Astrocyte (in vitro differentiated cells and primary cell): ENCODE data around the gene ATOSA. TPM values are rescaled to one million over a fixed set of nuclear protein-coding genes. Genes with fewer than 3 reads are reported as not detected.

Source experiments
- DNase-seq: peaks from one replicate; pipeline ENCODE4 v3.0.0-alpha.2; 2010; ENCODE audit warnings: low read depth
- FAIRE-seq: peaks from 2 replicates; lab custom pipeline; 2011; peaks lifted over from hg19 to GRCh38; lab: Jason Lieb, UNC
- H2AFZ ChIP-seq: 2 replicates; pipeline ENCODE4 v1.6.0; 2012; ENCODE audit warnings: low read depth, low read length, inconsistent platforms
- H3K27ac ChIP-seq: 2 replicates; pipeline ENCODE4 v1.5.1; 2011; ENCODE audit warnings: low read depth, low read length, inconsistent platforms
- H3K27me3 ChIP-seq: 2 replicates; pipeline ENCODE4 v1.6.0; 2011; ENCODE audit warnings: low read length, inconsistent platforms; ENCODE audit not compliant: insufficient read depth
- H3K36me3 ChIP-seq: 2 replicates; pipeline ENCODE4 v1.5.1; 2011; ENCODE audit warnings: low read length, inconsistent platforms; ENCODE audit not compliant: insufficient read depth
- H3K4me1 ChIP-seq: 2 replicates; pipeline ENCODE4 v1.5.1; 2011; ENCODE audit warnings: low read length, inconsistent platforms; ENCODE audit not compliant: insufficient read depth
- H3K4me2 ChIP-seq: 2 replicates; pipeline ENCODE4 v1.6.0; 2012; ENCODE audit warnings: low read length, inconsistent platforms
- H3K4me3 ChIP-seq: 2 replicates; pipeline ENCODE4 v1.5.1; 2011; ENCODE audit warnings: low read depth, mild to moderate bottlenecking, low read length, inconsistent platforms; ENCODE audit not compliant: insufficient read depth
- H3K79me2 ChIP-seq: 2 replicates; pipeline ENCODE4 v1.6.0; 2012; ENCODE audit warnings: mild to moderate bottlenecking, low read length, inconsistent platforms; ENCODE audit not compliant: insufficient read depth
- H3K9ac ChIP-seq: 2 replicates; pipeline ENCODE4 v1.6.0; 2012; ENCODE audit warnings: mild to moderate bottlenecking, low read length, inconsistent platforms
- H3K9me3 ChIP-seq: 2 replicates; pipeline ENCODE4 v1.5.1; 2012; ENCODE audit warnings: low read depth, mild to moderate bottlenecking, low read length, inconsistent platforms; ENCODE audit not compliant: insufficient read depth
- H4K20me1 ChIP-seq: 2 replicates; pipeline ENCODE4 v1.6.0; 2012; ENCODE audit warnings: low read length, inconsistent platforms; ENCODE audit not compliant: insufficient read depth
- H3K27ac Mint-ChIP-seq: one replicate; pipeline ENCODE4 v1.8.0; 2021; ENCODE audit warnings: mild to moderate bottlenecking, mixed read lengths; ENCODE audit not compliant: unreplicated experiment
- H3K27me3 Mint-ChIP-seq: one replicate; pipeline ENCODE4 v1.8.0; 2021; ENCODE audit warnings: low read depth, mixed read lengths; ENCODE audit not compliant: unreplicated experiment
- H3K36me3 Mint-ChIP-seq: one replicate; pipeline ENCODE4 v1.8.0; 2021; ENCODE audit warnings: low read depth, mixed read lengths; ENCODE audit not compliant: unreplicated experiment
- H3K4me1 Mint-ChIP-seq: one replicate; pipeline ENCODE4 v1.8.0; 2021; ENCODE audit warnings: low read depth, mixed read lengths; ENCODE audit not compliant: unreplicated experiment
- H3K4me3 Mint-ChIP-seq: one replicate; pipeline ENCODE4 v1.8.0; 2021; ENCODE audit warnings: mild to moderate bottlenecking, moderate library complexity, mixed read lengths; ENCODE audit not compliant: unreplicated experiment
- H3K9me3 Mint-ChIP-seq: one replicate; pipeline ENCODE4 v1.8.0; 2021; ENCODE audit warnings: mild to moderate bottlenecking, mixed read lengths; ENCODE audit not compliant: unreplicated experiment
- CTCF ChIP-seq: IDR thresholded peaks from 2 replicates; pipeline ENCODE4 v1.5.1; 2011; ENCODE audit warnings: low read depth, mild to moderate bottlenecking, inconsistent platforms, low read length, moderate library complexity; ENCODE audit not compliant: insufficient read depth
- EZH2 ChIP-seq: IDR thresholded peaks from 2 replicates; pipeline ENCODE4 v1.6.1; 2012; ENCODE audit warnings: mild to moderate bottlenecking, low read length, inconsistent platforms; ENCODE audit not compliant: insufficient read depth
- total RNA-seq: library from RNA; stranded (reverse); gene quantifications from 2 replicates; pipeline ENCODE4 v1.2.1, GENCODE V29; 2021

The ATOSA gene
- total RNA-seq, 1 donor from 2014 or later, result 33.8 TPM

DNA sequence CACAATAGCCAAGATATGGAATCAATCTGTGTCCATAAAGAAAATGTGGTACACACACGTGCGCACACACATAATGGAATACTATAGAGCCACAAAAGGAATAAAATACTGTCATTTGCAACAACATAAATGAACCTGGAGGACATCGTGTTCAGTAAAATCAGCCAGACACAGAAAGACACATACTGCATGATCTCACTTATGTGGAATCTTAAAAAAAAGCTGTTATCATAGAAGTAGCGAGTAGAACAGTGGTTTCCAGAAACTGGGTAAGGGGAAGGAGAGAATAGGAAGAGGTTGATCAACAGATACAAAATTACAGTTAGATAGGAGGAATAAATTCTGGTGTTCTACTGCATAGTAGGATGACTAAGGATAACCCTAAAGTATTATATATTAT lies 11.1 kb downstream of the ATOSA start:
- DNase-seq, result peak; percentile 56
- TF ChIP-seq CTCF (no peak), EZH2 (no peak)
- Histone ChIP-seq H3K4me2 (peak overlapping the region; percentile 48), H3K27me3 (no peaks in the 10 kb centered on the region), H3K4me3 (no peak overlapping the region), H4K20me1 (peaks cover 7% of the 10 kb centered on the region), H3K27ac (peak overlapping the region; percentile 63), H2AFZ (no peak overlapping the region), H3K9ac (peak overlapping the region; percentile 19), H3K4me1 (peaks cover 12% of the 10 kb centered on the region), H3K36me3 (peaks cover 14% of the 10 kb centered on the region), H3K79me2 (no peaks in the 10 kb centered on the region), H3K9me3 (no peaks in the 10 kb centered on the region)
- H3K9me3 Mint-ChIP-seq, result no peaks in the 10 kb centered on the region
- H3K27me3 Mint-ChIP-seq, result no peaks in the 10 kb centered on the region
- H3K27ac Mint-ChIP-seq, result peak overlapping the region; percentile 79
- peaks cover 14% of the 10 kb centered on the region for H3K4me1 Mint-ChIP-seq
- no peak overlapping the region for H3K4me3 Mint-ChIP-seq
- peaks cover 19% of the 10 kb centered on the region for H3K36me3 Mint-ChIP-seq
- no peak for FAIRE-seq

- TF ChIP-seq EZH2, result no peak
- no peak for TF ChIP-seq CTCF
- no peaks in the 10 kb centered on the region for H3K9me3 Mint-ChIP-seq
- H3K27ac Mint-ChIP-seq, result peak overlapping the region; percentile 79
- H3K9me3 ChIP-seq, result no peaks in the 10 kb centered on the region
- H3K4me1 Mint-ChIP-seq, result peaks cover 12% of the 10 kb centered on the region
- DNase-seq (peak; percentile 77), FAIRE-seq (no peak)
- peak overlapping the region; percentile 63 for H3K27ac ChIP-seq
- H3K4me2 ChIP-seq, result peak overlapping the region; percentile 48
- H3K36me3 Mint-ChIP-seq, result peaks cover 19% of the 10 kb centered on the region
- peaks cover 12% of the 10 kb centered on the region for H3K4me1 ChIP-seq
- H2AFZ ChIP-seq, result no peak overlapping the region
- no peak overlapping the region for H3K4me3 ChIP-seq
- no peak overlapping the region for H3K4me3 Mint-ChIP-seq
- H3K27me3 Mint-ChIP-seq, result no peaks in the 10 kb centered on the region
- no peaks in the 10 kb centered on the region for H3K27me3 ChIP-seq
- peaks cover 4% of the 10 kb centered on the region for H3K79me2 ChIP-seq
- H3K9ac ChIP-seq, result peak overlapping the region; percentile 19
- H3K36me3 ChIP-seq, result peaks cover 14% of the 10 kb centered on the region
- peaks cover 7% of the 10 kb centered on the region for H4K20me1 ChIP-seq
Measured at GRCh38 chr15:52667597-52667996, 11.6 kb downstream of the ATOSA start.

GRCh38 chr15:52663536-52664294 lies 15.5 kb downstream of the ATOSA start:
- no peaks in the 10 kb centered on the region for H3K9me3 ChIP-seq
- H3K4me2 ChIP-seq, result no peak overlapping the region
- peaks cover 12% of the 10 kb centered on the region for H3K4me1 ChIP-seq
- H3K27me3 Mint-ChIP-seq, result no peaks in the 10 kb centered on the region
- H3K27ac ChIP-seq, result no peak overlapping the region
- H4K20me1 ChIP-seq, result no peaks in the 10 kb centered on the region
- FAIRE-seq (no peak), DNase-seq (no peak)
- TF ChIP-seq EZH2 (no peak), CTCF (no peak)
- H3K27ac Mint-ChIP-seq, result no peak overlapping the region
- H3K9me3 Mint-ChIP-seq, result no peaks in the 10 kb centered on the region
- H2AFZ ChIP-seq, result no peak overlapping the region
- H3K4me3 Mint-ChIP-seq, result no peak overlapping the region
- peaks cover 9% of the 10 kb centered on the region for H3K36me3 ChIP-seq
- no peak overlapping the region for H3K9ac ChIP-seq
- peaks cover 18% of the 10 kb centered on the region for H3K36me3 Mint-ChIP-seq
- H3K27me3 ChIP-seq, result no peaks in the 10 kb centered on the region
- peaks cover 12% of the 10 kb centered on the region for H3K4me1 Mint-ChIP-seq
- no peak overlapping the region for H3K4me3 ChIP-seq
- H3K79me2 ChIP-seq, result peaks cover 4% of the 10 kb centered on the region
